Gastrocnemius medialis (tissue), 4 donors: ENCODE results near the gene DNA2.

Experiments used
- CTCF ChIP-seq, 5 experiments: fragments of 450-650 bp in 3 of 5; fragments of 200-600 bp in 2 of 5; sonication (generic) in 2 of 5; IDR thresholded peaks in 4 of 5; conservative IDR thresholded peaks in 1 of 5; 1 replicate in 4 of 5; 2 replicates in 1 of 5; pipeline ENCODE4 v1.5.1; 2016 to 2019; ENCODE audit warnings: antibody characterized with exemption in 5 of 5, mild to moderate bottlenecking in 3 of 5, moderate library complexity in 3 of 5
- POLR2A ChIP-seq, 2 donors: fragments of 450-650 bp; IDR thresholded peaks; one replicate each; pipeline ENCODE4 v1.6.1; 2017; ENCODE audit warnings: antibody characterized with exemption in 2 of 2, mild to moderate bottlenecking in 2 of 2, moderate library complexity in 2 of 2

DNA sequence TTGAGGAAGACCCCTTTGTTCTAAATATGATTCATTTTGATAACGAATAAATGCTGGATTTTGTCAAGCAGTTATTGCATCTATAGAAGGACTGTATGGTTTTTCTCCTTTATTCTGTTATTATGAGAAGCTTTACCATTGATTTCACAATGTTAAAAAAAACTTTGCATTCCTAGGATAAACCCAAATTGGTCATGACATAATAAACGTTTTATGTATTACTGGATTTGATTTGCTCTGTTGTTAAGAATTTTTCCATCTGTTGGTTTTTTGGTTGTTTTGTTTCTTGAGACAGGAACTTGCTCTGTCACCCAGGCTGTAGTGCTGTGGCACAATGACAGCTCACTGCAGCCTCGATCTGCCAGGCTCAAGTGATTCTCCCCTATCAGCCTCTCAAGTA lies 2.2 kb upstream of the DNA2 start:
- no peak for TF ChIP-seq CTCF (IDR thresholded peaks at IDR 0.05 in 4 of 5, conservative IDR thresholded peaks at IDR 0.05 in 1 of 5)
- no peak for TF ChIP-seq POLR2A (IDR thresholded peaks at IDR 0.05)
